H1 (cell line): ENCODE data around the gene STARD8. TPM values are rescaled to one million over a fixed set of nuclear protein-coding genes. Genes with fewer than 3 reads are reported as not detected.

Experiments used
- CTCF ChIA-PET: fragments of 300-600 bp; sonication (Branson Sonifier 250); formaldehyde crosslinking; loops from one replicate; lab custom pipeline; 2021; ENCODE audit not compliant: partially characterized antibody; lab: Charles Lee
- POLR2A ChIA-PET: fragments of 300-600 bp; sonication (Branson Sonifier 250); formaldehyde crosslinking; loops from one replicate; lab custom pipeline; 2021; ENCODE audit warnings: inconsistent platforms; ENCODE audit not compliant: partially characterized antibody; lab: Charles Lee
- DNase-seq, 2 experiments: peaks; one replicate each; pipeline versions ENCODE4 v3.0.0 to v3.0.0-alpha.2; 2010 to 2022; ENCODE audit warnings: low spot score in 2 of 2, low read depth in 1 of 2, mixed read lengths in 1 of 2
- FAIRE-seq: peaks from 2 replicates; lab custom pipeline; 2011; peaks lifted over from hg19 to GRCh38; lab: Jason Lieb, UNC
- H2AFZ ChIP-seq: 2 replicates; pipeline ENCODE4 v1.8.1; 2012; ENCODE audit warnings: low read length, inconsistent platforms
- H2AK5ac ChIP-seq: 2 replicates; pipeline ENCODE4 v1.6.1; 2013; ENCODE audit warnings: low read depth, low read length
- H2BK120ac ChIP-seq: replicated peaks from 2 replicates; pipeline ENCODE3; 2013; ENCODE audit warnings: low read depth, low read length, inconsistent platforms
- H2BK12ac ChIP-seq: 2 replicates; pipeline ENCODE4 v1.6.1; 2013; ENCODE audit warnings: low read depth, low read length
- H2BK15ac ChIP-seq: 2 replicates; pipeline ENCODE4 v1.6.1; 2013; ENCODE audit warnings: low read length
- H2BK20ac ChIP-seq: 2 replicates; pipeline ENCODE4 v1.6.1; 2013; ENCODE audit warnings: low read length
- H2BK5ac ChIP-seq: 2 replicates; pipeline ENCODE4 v1.6.1; 2013; ENCODE audit warnings: low read depth, low read length
- H3K14ac ChIP-seq: 2 replicates; pipeline ENCODE4 v1.6.1; 2013; ENCODE audit warnings: inconsistent platforms; ENCODE audit not compliant: insufficient read length
- H3K18ac ChIP-seq: 2 replicates; pipeline ENCODE4 v1.6.1; 2013; ENCODE audit warnings: low read length; ENCODE audit errors: extremely low read depth
- H3K23ac ChIP-seq: 2 replicates; pipeline ENCODE4 v1.6.1; 2013; ENCODE audit warnings: inconsistent platforms; ENCODE audit not compliant: insufficient read length
- H3K23me2 ChIP-seq: 2 replicates; pipeline ENCODE4 v1.6.1; 2013; ENCODE audit warnings: low read depth, low read length
- H3K27ac ChIP-seq: 2 replicates; pipeline ENCODE4 v1.6.1; 2011; ENCODE audit warnings: low read depth, low read length, inconsistent platforms
- H3K27me3 ChIP-seq, 4 experiments: replicated peaks in 1 of 4; 1 replicate in 1 of 4; 2 replicates in 3 of 4; pipeline versions ENCODE4 v1.6.1 to v1.8.1; 2011 to 2013; ENCODE audit warnings: low read length in 3 of 4, mild to moderate bottlenecking in 3 of 4, inconsistent platforms in 2 of 4, mixed read lengths in 2 of 4, moderate library complexity in 1 of 4; ENCODE audit not compliant: control insufficient read depth in 3 of 4, insufficient read depth in 3 of 4; ENCODE audit errors: extremely low read depth in 1 of 4
- H3K36me3 ChIP-seq, 4 experiments: 2 replicates each; pipeline versions ENCODE4 v1.6.1 to v1.8.1; 2011 to 2013; ENCODE audit warnings: mild to moderate bottlenecking in 4 of 4, low read length in 3 of 4, moderate library complexity in 2 of 4, control low read depth in 1 of 4, inconsistent platforms in 1 of 4; ENCODE audit not compliant: insufficient read depth in 4 of 4, control insufficient read depth in 2 of 4
- H3K4ac ChIP-seq: replicated peaks from 2 replicates; pipeline ENCODE3; 2013; ENCODE audit warnings: low read length, low read depth, mixed read lengths, inconsistent platforms; ENCODE audit not compliant: insufficient read length
- H3K4me1 ChIP-seq, 4 experiments: replicated peaks in 1 of 4; 1 replicate in 1 of 4; 2 replicates in 3 of 4; pipeline versions ENCODE4 v1.6.1 to v1.8.1; 2011 to 2013; ENCODE audit warnings: low read length in 3 of 4, inconsistent platforms in 2 of 4, mixed read lengths in 1 of 4; ENCODE audit not compliant: insufficient read depth in 4 of 4, control insufficient read depth in 3 of 4
- H3K4me2 ChIP-seq, 2 experiments: 2 replicates each; pipeline versions ENCODE4 v1.6.1 to v1.8.1; 2011 to 2013; ENCODE audit warnings: low read depth in 2 of 2, low read length in 2 of 2, control low read depth in 1 of 2, inconsistent platforms in 1 of 2, mild to moderate bottlenecking in 1 of 2; ENCODE audit not compliant: insufficient read depth in 1 of 2
- H3K4me3 ChIP-seq, 4 experiments: fragments of 200-600, 300-600 bp in 1 of 4; sonication (generic), shearing (Covaris generic), sonication (Bioruptor Twin) in 1 of 4; 2 replicates each; pipeline versions ENCODE4 v1.5.1 to v1.8.1; 2011 to 2016; ENCODE audit warnings: low read length in 4 of 4, low read depth in 3 of 4, control low read depth in 2 of 4, inconsistent platforms in 2 of 4, mild to moderate bottlenecking in 2 of 4, mixed read lengths in 1 of 4, moderate library complexity in 1 of 4; ENCODE audit not compliant: insufficient read depth in 2 of 4; ENCODE audit errors: extremely low read depth in 1 of 4
- H3K56ac ChIP-seq: replicated peaks from 2 replicates; pipeline ENCODE3; 2013; ENCODE audit warnings: low read depth, mild to moderate bottlenecking, mixed read lengths, low read length, inconsistent platforms; ENCODE audit not compliant: insufficient read length
- H3K79me1 ChIP-seq: 2 replicates; pipeline ENCODE4 v1.6.1; 2013; ENCODE audit warnings: low read depth, low read length, control low read depth
- H3K79me2 ChIP-seq, 2 experiments: 2 replicates each; pipeline versions ENCODE4 v1.6.1 to v1.8.1; 2012 to 2013; ENCODE audit warnings: low read length in 2 of 2, mild to moderate bottlenecking in 2 of 2, inconsistent platforms in 1 of 2; ENCODE audit not compliant: insufficient read depth in 2 of 2, control insufficient read depth in 1 of 2
- H3K9ac ChIP-seq, 4 experiments: replicated peaks in 1 of 4; 1 replicate in 1 of 4; 2 replicates in 3 of 4; pipeline versions ENCODE4 v1.6.1 to v1.8.1; 2011 to 2013; ENCODE audit warnings: low read depth in 3 of 4, low read length in 3 of 4, control low read depth in 2 of 4, mild to moderate bottlenecking in 2 of 4, moderate library complexity in 2 of 4, inconsistent platforms in 1 of 4; ENCODE audit errors: extremely low read depth in 1 of 4
- H3K9me3 ChIP-seq, 2 experiments: 2 replicates each; pipeline versions ENCODE4 v1.6.1 to v1.8.1; 2012 to 2013; ENCODE audit warnings: mild to moderate bottlenecking in 2 of 2, moderate library complexity in 2 of 2, control low read depth in 1 of 2, inconsistent platforms in 1 of 2, low read depth in 1 of 2, low read length in 1 of 2, mixed read lengths in 1 of 2; ENCODE audit not compliant: insufficient read depth in 2 of 2
- H4K20me1 ChIP-seq, 2 experiments: replicated peaks in 1 of 2; 2 replicates each; pipeline versions ENCODE3 to v1.8.1; 2011 to 2013; ENCODE audit warnings: inconsistent platforms in 2 of 2, low read length in 2 of 2, mild to moderate bottlenecking in 1 of 2; ENCODE audit not compliant: insufficient read depth in 2 of 2, control insufficient read depth in 1 of 2
- H4K5ac ChIP-seq: 2 replicates; pipeline ENCODE4 v1.6.1; 2013; ENCODE audit warnings: low read length, low read depth, mixed read lengths, inconsistent platforms; ENCODE audit not compliant: insufficient read length
- H4K8ac ChIP-seq: 2 replicates; pipeline ENCODE4 v1.8.0; 2013; ENCODE audit warnings: mild to moderate bottlenecking, moderate library complexity, low read length, inconsistent platforms; ENCODE audit not compliant: insufficient read depth; ENCODE audit errors: extremely low read depth
- H4K91ac ChIP-seq: replicated peaks from 2 replicates; pipeline ENCODE3; 2013; ENCODE audit warnings: low read length, mixed read lengths, inconsistent platforms; ENCODE audit not compliant: insufficient read length
- CTCF ChIP-seq, 3 experiments: IDR thresholded peaks; 1 replicate in 2 of 3; 2 replicates in 1 of 3; pipeline versions ENCODE4 v1.5.1 to v1.6.1; 2011; ENCODE audit warnings: low read length in 3 of 3, mild to moderate bottlenecking in 3 of 3, inconsistent platforms in 2 of 3, low read depth in 1 of 3, moderate library complexity in 1 of 3; ENCODE audit not compliant: insufficient read depth in 1 of 3; ENCODE audit errors: control extremely low read depth in 1 of 3
- EGR1 ChIP-seq: IDR thresholded peaks from 2 replicates; pipeline ENCODE4 v1.6.1; 2011; ENCODE audit warnings: low read depth, low read length, borderline replicate concordance
- SIRT6 ChIP-seq: IDR thresholded peaks from one replicate; pipeline ENCODE4 v1.7.1; 2012; ENCODE audit warnings: low read length, inconsistent platforms
- WGBS, 2 experiments: shearing (Covaris generic) in 1 of 2; methylation state at CpG; one replicate each; pipeline versions ENCODE4 v1.1.6 to v1.1.7; 2013 to 2015; ENCODE audit warnings: low lambda C conversion rate in 2 of 2, mixed read lengths in 2 of 2, inconsistent platforms in 1 of 2, low coverage in 1 of 2, missing lambda C conversion rate in 1 of 2; ENCODE audit not compliant: insufficient replicate concordance in 2 of 2, insufficient coverage in 1 of 2, insufficient read length in 1 of 2; ENCODE audit errors: extremely low coverage in 1 of 2, missing lambda C conversion rate in 1 of 2; 5-methylcytosine and 5-hydroxymethylcytosine counted together
- polyA plus RNA-seq, 7 experiments: library from polyadenylated mRNA; depleted of rRNA in 3 of 7; stranded (reverse) in 5 of 7; unstranded in 2 of 7; fragments of >200 nt in 5 of 7; fragments of 200-250 nt in 2 of 7; gene quantifications; 1 replicate in 5 of 7; 2 replicates in 1 of 7; 4 replicates in 1 of 7; pipeline versions ENCODE4 v1.2.1 to v1.2.3, GENCODE V29; 2011 to 2013; ENCODE audit warnings: missing spikeins in 2 of 7, mixed read lengths in 2 of 7
- total RNA-seq: library from RNA; stranded (reverse); fragmentation: NEBNext Ultra II Directional; extraction: Animal tissue kit (Norgen Biotek cat#: 25700); gene quantifications from 2 replicates; pipeline ENCODE4 v1.2.1, GENCODE V29; 2021

STARD8 gene
- total and polyA plus RNA-seq, 2 of the 8 experiments (the other 6 are each of a cell fraction or from before 2014, with no cell fraction given), result 1.8 to 3.8 TPM

- no peak overlapping the region for H4K91ac ChIP-seq
- no peak overlapping the region for H2BK5ac ChIP-seq
- H4K8ac ChIP-seq, result no peak overlapping the region
- H3K27ac ChIP-seq, result no peak overlapping the region
- TF ChIP-seq EGR1 (no peak), SIRT6 (no peak), CTCF (IDR thresholded peaks at IDR 0.05; ENCODE audit: control extremely low read depth in 1 of 3, insufficient read depth in 1 of 3, low read depth in 1 of 3, low read length in 3 of 3) (no peak)
- no peak overlapping the region for H3K4ac ChIP-seq
- H4K5ac ChIP-seq, result no peak overlapping the region
- FAIRE-seq (no peak), DNase-seq (no peak)
- no peaks in the 10 kb centered on the region for H3K4me1 ChIP-seq
- CTCF ChIA-PET, result interaction anchor here (1.3 kb wide), 1 partner anchor 10 kb away, joined by 3 read pairs; no protein-coding TSS in a partner anchor
- H3K79me2 ChIP-seq, result no peaks in the 10 kb centered on the region
- H3K9me3 ChIP-seq, result no peaks in the 10 kb centered on the region
- no peak overlapping the region for H2BK20ac ChIP-seq
- H3K9ac ChIP-seq, result no peak overlapping the region
- POLR2A ChIA-PET, result no interaction called here
- no peaks in the 10 kb centered on the region for H3K27me3 ChIP-seq
- no peak overlapping the region for H3K4me3 ChIP-seq
- H4K20me1 ChIP-seq, result no peaks in the 10 kb centered on the region
- no peak overlapping the region for H3K18ac ChIP-seq
- H3K79me1 ChIP-seq, result no peaks in the 10 kb centered on the region
- no peak overlapping the region for H2BK15ac ChIP-seq
- no peak overlapping the region for H2AFZ ChIP-seq
- 85% methylated on average over 5 of the region's 7 CpGs; no CpG with 5 or more reads in 1 of the 2 experiments for WGBS, 2 experiments
- H3K23me2 ChIP-seq, result no peaks in the 10 kb centered on the region
- no peak overlapping the region for H2BK120ac ChIP-seq
- H2AK5ac ChIP-seq, result no peak overlapping the region
- H3K36me3 ChIP-seq, result no peaks in the 10 kb centered on the region
- no peak overlapping the region for H2BK12ac ChIP-seq
- H3K4me2 ChIP-seq, result no peak overlapping the region
- H3K23ac ChIP-seq, result no peak overlapping the region
- H3K14ac ChIP-seq, result no peak overlapping the region
- no peak overlapping the region for H3K56ac ChIP-seq
Observed at GRCh38 chrX:68726366-68726765, 78.9 kb downstream of the STARD8 start.
